Measurements from ENCODE around the gene CYP26A1.
A peak's percentile ranks its signal among the peaks of the same experiment; 100 is the strongest.

- TF ChIP-seq EZH2phosphoT487 (IDR thresholded peaks at IDR 0.05; ENCODE audit: insufficient read depth, low read depth) = no peak
- peak; percentile 15 for TF ChIP-seq EZH2 (IDR thresholded peaks at IDR 0.05; ENCODE audit: insufficient read depth, poor library complexity, severe bottlenecking)
Observed at GRCh38 chr10:93060887-93061593, 12.7 kb upstream of the CYP26A1 start.
